ENCODE measurements around the gene MRPL34. TPM values are rescaled to one million over a fixed set of nuclear protein-coding genes. Genes with fewer than 3 reads are reported as not detected.
A peak's percentile ranks its signal among the peaks of the same experiment; 100 is the strongest.

MRPL34 gene
- total RNA-seq, 3 donors from 2014 or later = 111 to 137 (median 126) TPM

DNA sequence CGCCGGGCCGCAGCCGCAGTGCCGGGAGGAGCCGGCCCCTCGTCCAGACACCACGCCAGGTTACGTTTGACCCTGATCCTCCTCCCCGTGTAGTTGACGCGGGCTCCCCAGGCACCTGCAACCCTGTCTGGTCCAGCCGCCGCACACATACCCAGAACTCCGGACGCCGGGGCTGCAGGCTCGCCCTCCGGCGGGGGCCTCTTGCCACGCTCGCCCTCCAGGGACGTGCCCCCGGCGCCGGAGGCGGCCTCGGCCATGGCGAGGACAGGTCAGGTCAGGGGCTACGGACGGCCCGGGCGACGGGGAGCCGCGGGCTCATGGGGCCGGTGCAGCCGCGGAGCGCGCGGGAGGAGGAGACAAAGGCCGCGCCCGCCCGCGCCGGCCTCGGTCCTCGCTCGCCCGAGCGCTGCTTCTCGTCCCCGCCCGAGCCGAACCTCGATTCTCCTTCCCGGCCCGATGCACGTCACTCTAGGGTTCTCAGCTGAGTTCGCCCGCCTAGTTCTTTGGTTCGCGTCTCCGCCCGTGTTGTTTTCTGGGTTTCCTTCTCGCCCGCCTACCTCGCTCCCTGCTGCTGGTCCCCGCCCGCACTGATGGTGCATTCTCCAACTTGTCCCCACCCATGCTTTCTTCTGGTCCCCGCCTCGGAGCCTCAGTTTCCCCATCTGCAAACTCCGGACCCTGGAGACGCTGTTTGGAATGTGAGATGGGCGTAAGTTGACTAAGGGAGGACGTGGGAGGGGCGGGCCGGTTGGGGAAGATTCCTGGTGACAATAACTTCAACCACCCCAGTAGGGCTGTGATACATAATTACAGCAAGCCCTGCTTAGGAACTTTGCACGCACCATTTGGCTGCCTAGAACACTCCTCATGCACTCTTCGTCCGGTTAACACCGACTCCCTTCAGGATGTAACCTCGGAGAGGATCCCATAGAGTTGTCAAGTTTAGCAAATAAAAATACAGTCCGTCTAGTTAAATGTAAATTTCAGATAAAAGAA is 29.0 kb downstream of the MRPL34 start, which contains the start of gene ANO8:
ANO8 (minus strand) TSS at position 442 of the 996 bp plus-strand sequence; CDS start at position 257, 185 bp downstream.
- ATAC-seq (peak; percentile 61 to 62), DNase-seq (peak; percentile 93)
- Mint-ChIP-seq H3K4me3 (peak within 1 kb of the TSS; percentile 82), H3K4me1 (ENCODE audit: low read depth) (peaks cover 39% of the 10 kb centered on the region), H3K27me3 (ENCODE audit: low read depth) (peaks cover 2% of the 10 kb centered on the region), H3K36me3 (ENCODE audit: insufficient read depth) (no peaks in the 10 kb centered on the region), H3K9me3 (no peaks in the 10 kb centered on the region)

DNA sequence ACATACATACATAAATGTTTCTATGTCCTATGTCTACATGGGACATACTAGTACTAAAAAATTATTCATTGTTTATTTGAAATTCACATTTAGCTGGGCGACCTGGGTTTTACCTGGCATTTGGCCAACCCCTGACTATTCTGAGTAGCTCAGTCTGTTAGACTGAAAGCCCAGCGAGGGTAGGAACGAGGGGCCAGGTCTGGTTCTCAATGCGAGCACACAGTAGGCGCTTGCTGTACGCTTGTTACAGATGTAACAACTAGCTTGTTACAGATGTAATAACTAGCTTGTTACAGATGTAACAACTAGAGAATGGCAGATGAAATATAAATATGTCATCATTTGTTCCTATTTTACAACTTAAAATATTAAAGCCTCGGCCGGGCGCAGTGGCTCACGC is 29.9 kb downstream of the MRPL34 start:
- ATAC-seq (no peak), DNase-seq (no peak)
- Mint-ChIP-seq H3K36me3 (ENCODE audit: insufficient read depth) (no peaks in the 10 kb centered on the region), H3K9me3 (no peaks in the 10 kb centered on the region), H3K4me1 (ENCODE audit: low read depth) (peaks cover 35% of the 10 kb centered on the region), H3K4me3 (peak overlapping the region; percentile 81), H3K27me3 (ENCODE audit: low read depth) (no peaks in the 10 kb centered on the region)

DNA sequence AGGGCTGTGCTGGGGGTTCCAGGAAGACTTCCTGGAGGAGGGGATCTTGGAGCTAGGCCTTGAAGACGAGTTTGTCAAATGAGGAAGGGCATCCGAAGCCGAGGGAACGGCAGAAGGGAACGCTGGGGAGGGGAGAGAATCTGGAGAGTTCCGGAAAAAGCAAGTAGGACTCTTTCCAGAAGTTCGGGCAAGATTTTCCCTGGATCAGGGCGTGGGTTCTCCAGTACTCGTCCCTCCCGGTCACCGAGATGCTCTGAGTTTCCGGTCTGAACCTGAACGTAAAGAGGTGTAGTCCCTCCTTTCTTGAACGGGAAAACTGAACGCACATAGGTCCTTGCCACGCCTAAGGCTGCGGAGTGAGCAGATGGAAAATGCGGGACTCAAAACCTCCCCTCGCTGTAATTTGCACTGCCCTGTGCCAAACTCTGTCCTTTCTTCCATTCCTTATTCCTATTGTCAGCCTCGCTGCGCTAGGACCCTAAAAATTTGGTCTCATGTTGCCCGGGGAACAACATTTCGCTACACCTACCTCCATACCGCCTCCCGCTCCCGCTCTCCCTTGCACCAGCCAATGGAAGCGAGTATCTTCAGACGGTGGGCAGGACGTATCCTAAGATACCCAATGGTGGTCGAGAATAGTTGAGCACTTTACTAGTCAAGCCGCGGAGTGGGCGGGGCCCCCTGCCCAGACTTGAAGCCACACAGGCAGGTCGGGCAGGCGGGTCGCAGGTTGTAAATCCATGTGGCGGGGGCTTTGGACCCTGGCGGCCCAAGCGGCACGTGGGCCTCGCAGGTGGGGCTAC is 31.4 kb downstream of the MRPL34 start, which contains the start of gene GTPBP3:
GTPBP3 (plus strand) TSS at position 682 of the 803 bp plus-strand sequence; CDS start at position 741, 59 bp downstream.
- Mint-ChIP-seq H3K36me3 (ENCODE audit: insufficient read depth) (no peaks in the 10 kb centered on the region), H3K27me3 (ENCODE audit: low read depth) (no peaks in the 10 kb centered on the region), H3K4me1 (ENCODE audit: low read depth) (peaks cover 34% of the 10 kb centered on the region), H3K9me3 (no peaks in the 10 kb centered on the region), H3K4me3 (peak within 1 kb of the TSS; percentile 85)
- DNase-seq = peak; percentile 95
- peak; percentile 87 to 88 for ATAC-seq

DNA sequence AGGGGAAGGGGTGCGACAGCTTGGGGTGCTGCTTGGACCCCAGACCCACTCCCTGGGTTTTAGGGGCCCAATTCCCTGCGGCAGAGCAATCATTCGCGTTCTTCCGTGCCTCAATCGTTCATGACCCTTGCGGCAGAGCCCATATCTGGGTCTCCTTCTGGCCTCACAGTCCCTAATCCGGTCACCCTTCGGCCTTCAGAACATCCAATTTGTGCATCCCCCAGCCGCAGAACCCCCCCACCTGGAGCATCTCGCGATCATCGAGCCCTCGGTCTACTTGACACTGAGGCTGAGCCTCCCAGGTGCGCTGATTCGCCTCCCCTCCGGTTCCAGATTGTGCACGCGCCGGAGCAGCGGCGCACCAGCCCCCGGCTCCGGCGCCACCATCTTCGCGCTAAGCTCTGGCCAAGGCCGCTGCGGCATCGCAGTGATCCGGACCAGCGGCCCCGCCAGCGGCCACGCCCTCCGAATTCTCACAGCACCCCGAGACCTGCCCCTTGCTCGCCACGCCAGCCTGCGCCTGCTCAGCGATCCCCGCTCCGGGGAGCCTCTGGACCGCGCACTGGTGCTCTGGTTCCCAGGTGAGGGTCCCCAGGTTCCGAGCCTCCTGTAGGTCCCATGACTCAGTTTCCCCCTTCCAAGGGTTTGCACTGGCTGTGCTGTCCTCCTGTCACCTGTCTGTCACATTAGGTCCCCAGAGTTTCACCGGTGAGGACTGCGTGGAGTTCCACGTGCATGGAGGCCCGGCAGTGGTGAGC is 32.2 kb downstream of the MRPL34 start:
- Mint-ChIP-seq H3K4me3 (peak overlapping the region; percentile 85), H3K36me3 (ENCODE audit: insufficient read depth) (no peaks in the 10 kb centered on the region), H3K4me1 (ENCODE audit: low read depth) (peaks cover 33% of the 10 kb centered on the region), H3K27me3 (ENCODE audit: low read depth) (no peaks in the 10 kb centered on the region), H3K9me3 (no peaks in the 10 kb centered on the region)
- ATAC-seq = peak; percentile 2 to 6
- DNase-seq = no peak

DNA sequence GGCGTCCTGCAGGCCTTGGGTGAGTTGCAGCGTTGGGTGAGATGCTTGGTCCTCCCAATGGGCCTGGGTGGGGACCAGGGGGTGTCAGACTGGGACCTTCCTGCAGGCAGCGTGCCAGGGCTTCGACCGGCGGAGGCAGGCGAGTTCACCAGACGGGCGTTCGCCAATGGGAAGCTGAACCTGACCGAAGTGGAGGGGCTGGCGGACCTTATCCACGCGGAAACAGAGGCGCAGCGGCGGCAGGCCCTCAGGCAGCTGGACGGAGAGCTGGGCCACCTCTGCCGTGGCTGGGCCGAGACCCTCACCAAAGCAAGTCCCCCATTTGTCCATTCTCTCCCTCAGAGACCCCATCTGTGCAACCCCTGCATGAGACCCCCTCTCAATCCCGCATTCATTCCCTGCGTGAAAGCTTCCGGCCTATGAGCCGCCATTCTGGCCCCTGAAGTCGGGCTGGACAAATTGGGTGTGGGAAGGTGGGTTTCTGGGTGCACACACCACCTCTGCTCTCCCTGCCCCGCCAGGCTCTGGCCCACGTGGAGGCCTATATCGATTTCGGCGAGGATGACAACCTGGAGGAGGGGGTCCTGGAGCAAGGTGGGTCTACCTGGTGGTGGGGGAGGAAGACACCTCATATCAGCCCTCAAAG is 32.9 kb downstream of the MRPL34 start:
- Mint-ChIP-seq H3K9me3 (no peaks in the 10 kb centered on the region), H3K4me1 (ENCODE audit: low read depth) (peaks cover 29% of the 10 kb centered on the region), H3K36me3 (ENCODE audit: insufficient read depth) (no peaks in the 10 kb centered on the region), H3K27me3 (ENCODE audit: low read depth) (no peaks in the 10 kb centered on the region), H3K4me3 (peak overlapping the region; percentile 85)
- DNase-seq = no peak
- ATAC-seq = no peak

DNA sequence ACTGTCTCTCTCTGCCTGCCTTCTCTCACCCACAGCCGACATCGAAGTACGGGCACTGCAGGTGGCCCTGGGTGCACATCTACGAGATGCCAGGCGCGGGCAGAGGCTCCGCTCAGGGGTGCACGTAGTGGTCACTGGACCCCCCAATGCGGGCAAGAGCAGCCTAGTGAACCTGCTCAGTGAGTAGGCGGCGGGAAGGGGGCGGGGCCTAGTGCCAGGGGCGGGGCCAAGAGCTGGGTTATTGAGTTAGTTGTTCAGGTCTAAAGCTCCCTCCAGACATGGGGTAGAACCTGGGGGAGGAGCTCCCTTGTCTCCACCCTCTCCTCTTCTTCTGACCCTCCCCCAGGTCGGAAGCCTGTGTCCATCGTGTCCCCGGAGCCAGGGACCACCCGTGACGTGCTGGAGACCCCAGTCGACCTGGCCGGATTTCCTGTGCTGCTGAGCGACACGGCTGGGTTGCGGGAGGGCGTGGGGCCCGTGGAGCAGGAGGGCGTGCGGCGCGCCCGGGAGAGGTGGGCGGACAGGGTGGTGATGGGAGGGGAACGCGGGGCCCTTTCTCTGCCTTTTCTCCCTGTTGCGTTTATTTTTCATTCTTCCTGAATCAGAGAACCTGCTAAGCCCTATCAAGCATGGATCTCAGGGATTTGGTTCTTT is 33.5 kb downstream of the MRPL34 start:
- Mint-ChIP-seq H3K4me1 (ENCODE audit: low read depth) (peaks cover 25% of the 10 kb centered on the region), H3K9me3 (no peaks in the 10 kb centered on the region), H3K4me3 (peak overlapping the region; percentile 85), H3K36me3 (ENCODE audit: insufficient read depth) (no peaks in the 10 kb centered on the region), H3K27me3 (ENCODE audit: low read depth) (no peaks in the 10 kb centered on the region)
- ATAC-seq (no peak), DNase-seq (no peak)

DNA sequence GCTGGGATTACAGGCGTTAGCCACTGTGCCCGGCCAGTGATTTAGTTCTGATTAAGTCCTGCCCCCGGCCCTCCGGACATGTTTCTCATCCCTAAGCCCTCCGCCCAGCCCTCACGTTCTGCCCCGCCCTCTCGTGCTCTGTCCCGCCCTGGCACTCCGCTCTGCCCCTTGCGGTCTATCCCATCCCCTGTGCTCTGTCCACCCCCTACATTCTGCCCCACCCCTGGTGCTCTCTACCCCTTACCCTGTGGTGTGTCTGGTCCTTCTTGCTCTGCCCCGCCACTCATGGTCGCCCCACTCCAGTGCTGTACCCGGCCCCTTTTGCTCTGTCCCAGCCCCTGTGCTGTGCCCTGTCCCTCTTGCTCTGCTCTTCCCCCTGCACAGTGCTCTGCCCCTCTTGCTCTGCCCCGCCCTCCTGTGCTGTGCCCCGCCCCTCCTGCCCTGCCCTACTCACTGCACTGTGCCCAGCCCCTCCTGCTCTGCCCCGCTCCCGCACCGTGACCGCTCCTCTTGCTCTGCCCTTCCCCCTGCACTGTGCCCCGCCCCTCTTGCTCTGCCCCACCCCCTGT is 34.7 kb downstream of the MRPL34 start:
- peaks cover 19% of the 10 kb centered on the region for H3K4me1 Mint-ChIP-seq (ENCODE audit: low read depth)

DNA sequence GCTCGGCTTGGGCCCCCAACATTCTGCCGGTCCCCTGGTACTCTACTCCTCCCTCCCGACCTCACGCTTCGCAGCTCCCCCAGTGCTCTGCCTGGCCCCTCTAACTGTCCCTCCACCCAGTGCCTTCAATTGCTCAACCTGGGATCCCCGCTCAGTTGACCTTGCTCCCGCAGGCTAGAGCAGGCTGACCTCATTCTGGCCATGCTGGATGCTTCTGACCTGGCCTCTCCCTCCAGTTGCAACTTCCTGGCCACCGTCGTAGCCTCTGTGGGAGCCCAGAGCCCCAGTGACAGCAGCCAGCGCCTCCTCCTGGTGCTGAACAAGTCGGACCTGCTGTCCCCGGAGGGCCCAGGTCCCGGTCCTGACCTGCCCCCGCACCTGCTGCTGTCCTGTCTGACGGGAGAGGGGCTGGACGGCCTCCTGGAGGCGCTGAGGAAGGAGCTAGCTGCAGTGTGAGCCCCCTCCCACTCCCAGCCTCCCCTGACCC is 35.2 kb downstream of the MRPL34 start:
- DNase-seq = no peak
- Mint-ChIP-seq H3K4me1 (ENCODE audit: low read depth) (peaks cover 16% of the 10 kb centered on the region), H3K4me3 (no peak overlapping the region), H3K9me3 (no peaks in the 10 kb centered on the region), H3K27me3 (ENCODE audit: low read depth) (no peaks in the 10 kb centered on the region), H3K36me3 (ENCODE audit: insufficient read depth) (no peaks in the 10 kb centered on the region)
- no peak for ATAC-seq

More for the DNA sequence above, 34.7 kb downstream of the MRPL34 start:
- no peaks in the 10 kb centered on the region for H3K36me3 Mint-ChIP-seq (ENCODE audit: insufficient read depth)
- H3K9me3 Mint-ChIP-seq = no peaks in the 10 kb centered on the region
- no peak overlapping the region for H3K4me3 Mint-ChIP-seq
- no peaks in the 10 kb centered on the region for H3K27me3 Mint-ChIP-seq (ENCODE audit: low read depth)
- ATAC-seq (no peak), DNase-seq (no peak)

DNA sequence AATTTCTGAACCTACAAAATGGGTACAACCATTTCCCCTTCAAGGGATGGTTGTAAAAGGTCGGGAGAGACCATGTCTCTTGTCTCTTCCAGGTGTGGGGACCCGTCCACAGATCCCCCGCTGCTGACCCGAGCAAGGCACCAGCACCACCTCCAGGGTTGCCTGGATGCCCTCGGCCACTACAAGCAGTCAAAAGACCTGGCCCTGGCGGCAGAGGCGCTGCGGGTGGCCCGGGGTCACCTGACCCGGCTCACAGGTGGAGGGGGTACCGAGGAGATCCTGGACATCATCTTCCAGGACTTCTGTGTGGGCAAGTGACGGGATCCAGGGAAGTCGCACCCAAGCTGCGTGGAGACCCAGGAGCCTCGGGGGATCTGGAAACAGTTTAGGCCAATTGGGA is 35.7 kb downstream of the MRPL34 start:
- no peaks in the 10 kb centered on the region for H3K36me3 Mint-ChIP-seq (ENCODE audit: insufficient read depth)
- H3K9me3 Mint-ChIP-seq = no peaks in the 10 kb centered on the region
- peaks cover 19% of the 10 kb centered on the region for H3K4me1 Mint-ChIP-seq (ENCODE audit: low read depth)
- no peak for ATAC-seq
- DNase-seq = no peak
- no peaks in the 10 kb centered on the region for H3K27me3 Mint-ChIP-seq (ENCODE audit: low read depth)
- no peak overlapping the region for H3K4me3 Mint-ChIP-seq

DNA sequence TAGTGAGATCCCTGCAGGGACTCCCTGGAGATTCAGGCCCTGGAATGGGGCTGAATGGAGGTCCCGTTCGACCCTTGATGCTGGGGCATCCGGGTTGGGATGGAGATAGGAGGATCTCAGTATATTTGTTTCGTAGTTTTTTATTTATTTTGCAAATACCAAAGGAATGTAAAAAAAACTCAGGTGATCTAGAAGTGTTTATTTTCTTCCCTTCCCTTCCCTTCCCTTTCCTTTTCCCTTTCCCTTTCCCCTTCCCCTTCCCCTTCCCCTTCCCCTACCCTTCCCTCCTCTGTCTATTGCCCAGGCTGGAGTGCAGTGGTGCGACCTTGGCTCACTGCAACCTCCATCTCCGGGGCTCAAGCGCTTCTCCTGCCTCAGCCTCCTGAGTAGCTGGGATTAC is 36.2 kb downstream of the MRPL34 start:
- no peak for ATAC-seq
- no peak for DNase-seq
- H3K9me3 Mint-ChIP-seq = no peaks in the 10 kb centered on the region
- no peaks in the 10 kb centered on the region for H3K36me3 Mint-ChIP-seq (ENCODE audit: insufficient read depth)
- H3K4me3 Mint-ChIP-seq = no peak overlapping the region
- H3K27me3 Mint-ChIP-seq (ENCODE audit: low read depth) = no peaks in the 10 kb centered on the region
- H3K4me1 Mint-ChIP-seq (ENCODE audit: low read depth) = peaks cover 17% of the 10 kb centered on the region

DNA sequence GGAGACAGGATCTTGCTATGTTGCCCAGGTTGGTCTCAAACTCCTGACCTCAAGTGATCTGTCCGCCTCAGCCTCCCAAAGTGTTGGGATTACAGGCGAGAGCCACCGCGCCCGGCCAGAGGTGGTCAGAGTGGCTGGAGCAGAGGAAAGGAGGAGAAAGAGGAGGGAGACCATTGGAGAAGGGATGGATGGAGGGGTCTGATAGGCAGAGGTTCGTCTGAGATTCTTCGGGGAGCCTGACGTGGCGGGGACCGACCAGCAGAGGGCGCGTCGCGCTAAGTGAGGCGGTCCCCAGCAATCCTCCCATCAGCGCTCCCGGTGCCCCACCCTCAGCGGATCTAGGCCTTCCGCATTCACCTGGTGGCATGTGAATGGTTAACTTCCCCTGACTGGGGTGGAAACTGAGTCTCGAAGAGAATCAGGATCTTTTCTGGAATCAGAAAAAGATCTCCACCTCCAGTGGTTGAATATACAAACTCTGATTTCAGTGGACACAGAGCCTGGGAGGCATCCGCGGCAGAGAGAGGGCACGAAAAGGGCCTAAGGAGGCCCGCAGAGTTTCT is 40.5 kb downstream of the MRPL34 start:
- Mint-ChIP-seq H3K9me3 (no peaks in the 10 kb centered on the region), H3K4me3 (no peak overlapping the region), H3K36me3 (ENCODE audit: insufficient read depth) (no peaks in the 10 kb centered on the region), H3K27me3 (ENCODE audit: low read depth) (peaks cover 17% of the 10 kb centered on the region), H3K4me1 (ENCODE audit: low read depth) (peaks cover 7% of the 10 kb centered on the region)
- DNase-seq (peak; percentile 77), ATAC-seq (peak; percentile 96 to 98)

DNA sequence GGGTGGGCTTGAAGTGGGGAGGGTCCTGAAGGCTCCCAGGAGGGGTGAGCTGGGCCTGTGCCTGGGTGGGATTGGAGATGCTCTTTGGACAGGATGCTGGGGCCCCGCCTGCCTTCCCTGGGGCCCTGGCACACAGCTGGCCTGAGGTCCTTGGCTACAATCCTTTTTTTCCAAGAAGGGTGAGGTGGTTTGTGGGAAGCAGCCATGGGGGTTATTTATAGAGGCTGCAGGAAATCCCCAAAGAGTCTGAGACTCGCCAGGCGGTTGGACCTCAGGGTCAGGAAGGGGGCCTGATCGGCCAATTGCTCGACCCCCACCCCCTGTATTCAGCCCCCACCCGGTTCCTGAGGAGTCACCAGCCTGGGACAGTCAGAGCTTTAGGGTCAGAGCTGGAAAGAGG is 41.7 kb downstream of the MRPL34 start:
- ATAC-seq (no peak), DNase-seq (no peak)
- Mint-ChIP-seq H3K4me3 (no peak overlapping the region), H3K36me3 (ENCODE audit: insufficient read depth) (no peaks in the 10 kb centered on the region), H3K4me1 (ENCODE audit: low read depth) (peaks cover 7% of the 10 kb centered on the region), H3K27me3 (ENCODE audit: low read depth) (peaks cover 22% of the 10 kb centered on the region), H3K9me3 (no peaks in the 10 kb centered on the region)
